HepG2 (cell line): ENCODE data around the gene SH3PXD2A.

Experiments
- CTCF ChIP-seq: sonication (generic); formaldehyde crosslinking; IDR thresholded peaks from 2 replicates; pipeline ENCODE4 v1.5.0; 2020; ENCODE audit warnings: mild to moderate bottlenecking, missing genetic modification reagents, moderate library complexity
- GABPB1 ChIP-seq: IDR thresholded peaks from 2 replicates; pipeline ENCODE4 v1.6.1; 2016; ENCODE audit warnings: mild to moderate bottlenecking, missing genetic modification reagents, moderate library complexity, missing compliant biosample characterization
- ZKSCAN1 ChIP-seq: fragments of 150-350 bp; IDR thresholded peaks from 2 replicates; pipeline ENCODE4 v1.6.1; 2014; ENCODE audit warnings: low read length
- ZNF570 ChIP-seq: sonication (generic); formaldehyde crosslinking; IDR thresholded peaks from 2 replicates; pipeline ENCODE4 v1.4.0; 2020; ENCODE audit warnings: mild to moderate bottlenecking, missing genetic modification reagents, borderline replicate concordance
- ZNF740 ChIP-seq: sonication (generic); formaldehyde crosslinking; IDR thresholded peaks from 2 replicates; pipeline ENCODE4 v1.4.0; 2020; ENCODE audit warnings: missing genetic modification reagents

DNA sequence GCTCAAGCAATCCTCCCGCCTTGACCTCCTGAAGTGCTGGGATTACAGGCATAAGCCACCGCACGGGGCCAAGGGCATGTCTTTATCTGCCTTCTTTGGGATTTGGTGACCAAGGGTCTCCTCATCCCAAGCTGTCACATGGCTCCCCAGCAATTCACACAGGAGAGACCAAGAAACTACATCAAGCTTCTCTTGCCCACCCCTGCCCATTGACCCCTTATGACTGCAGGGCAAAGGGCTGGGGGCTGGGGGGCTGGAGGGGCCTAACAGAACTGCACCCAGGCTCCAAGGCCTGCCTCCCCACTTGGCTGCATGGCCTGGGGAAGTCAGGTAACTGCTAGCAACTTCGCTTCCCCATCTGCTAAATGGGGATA, 137.1 kb downstream of the SH3PXD2A start:
- TF ChIP-seq ZKSCAN1 = no peak
- TF ChIP-seq ZNF740 (CRISPR knock-in tag) = no peak
- no peak for TF ChIP-seq ZNF570 (CRISPR knock-in tag)
- no peak for TF ChIP-seq CTCF (CRISPR knock-in tag)
- TF ChIP-seq GABPB1 (CRISPR knock-in tag) = no peak
